Mesothelial cell of epicardium (in vitro differentiated cells): ENCODE measurements around the gene KLHDC9. TPM values are rescaled to one million over a fixed set of nuclear protein-coding genes. Genes with fewer than 3 reads are reported as not detected.
"Not testable (repeated sequence)": the region's sequence is repeated elsewhere in the genome, so short reads cannot be mapped to it uniquely, and the experiment has no call there.

Experiments used
- DNase-seq, 2 experiments: peaks; one replicate each; pipeline ENCODE4 v3.0.0; 2021; ENCODE audit warnings: low spot score in 2 of 2; ENCODE audit not compliant: unreplicated experiment in 2 of 2
- H3K27ac Mint-ChIP-seq: 2 replicates; pipeline ENCODE4 v1.8.0; 2021; ENCODE audit warnings: mixed read lengths
- H3K27me3 Mint-ChIP-seq: 2 replicates; pipeline ENCODE4 v1.8.0; 2021; ENCODE audit warnings: low read depth, mixed read lengths
- H3K36me3 Mint-ChIP-seq: 2 replicates; pipeline ENCODE4 v1.8.0; 2021; ENCODE audit warnings: mixed read lengths
- H3K4me1 Mint-ChIP-seq: 2 replicates; pipeline ENCODE4 v1.8.0; 2021; ENCODE audit warnings: mixed read lengths
- H3K4me3 Mint-ChIP-seq: 2 replicates; pipeline ENCODE4 v1.8.0; 2021; ENCODE audit warnings: mild to moderate bottlenecking, moderate library complexity, mixed read lengths
- H3K9me3 Mint-ChIP-seq: 2 replicates; pipeline ENCODE4 v1.8.0; 2021; ENCODE audit warnings: mixed read lengths
- total RNA-seq: library from RNA; stranded (reverse); gene quantifications from 3 replicates; pipeline ENCODE4 v1.2.1, GENCODE V29; 2021
- TF ChIP-seq, protein P1 (sequence below): fragments of 200-600 bp; sonication (generic); IDR thresholded peaks from one replicate; pipeline ENCODE4 v1.5.0; 2021; ENCODE audit warnings: antibody characterized with exemption; ENCODE audit not compliant: unreplicated experiment

KLHDC9 gene
- total RNA-seq, 1 donor from 2014 or later, result 5.4 TPM

DNA sequence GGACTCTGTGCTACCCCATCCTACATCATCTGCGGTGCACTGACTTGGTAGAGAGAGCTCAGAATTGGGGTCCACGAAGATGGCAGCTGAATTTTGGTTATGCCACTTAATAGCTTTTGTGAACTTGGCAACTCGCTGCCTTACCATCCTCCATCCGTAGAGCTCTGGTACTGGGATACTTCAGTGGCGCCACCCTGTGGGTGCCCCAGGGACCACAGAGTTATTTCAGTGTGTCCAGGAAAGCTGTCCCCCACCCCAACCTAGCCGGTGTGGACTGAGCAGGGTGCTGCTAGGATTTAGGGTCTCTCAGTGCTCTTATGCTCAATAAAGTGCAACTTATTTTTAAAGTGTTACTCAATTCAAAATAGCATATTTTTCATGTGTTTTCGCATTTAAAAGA is 43.4 kb upstream of the KLHDC9 start:
- Mint-ChIP-seq H3K4me1 (no peaks in the 10 kb centered on the region), H3K9me3 (no peaks in the 10 kb centered on the region), H3K27ac (no peak overlapping the region), H3K4me3 (no peak overlapping the region), H3K36me3 (no peaks in the 10 kb centered on the region), H3K27me3 (no peaks in the 10 kb centered on the region)
- no peak for DNase-seq
- TF ChIP-seq, protein P1, sequence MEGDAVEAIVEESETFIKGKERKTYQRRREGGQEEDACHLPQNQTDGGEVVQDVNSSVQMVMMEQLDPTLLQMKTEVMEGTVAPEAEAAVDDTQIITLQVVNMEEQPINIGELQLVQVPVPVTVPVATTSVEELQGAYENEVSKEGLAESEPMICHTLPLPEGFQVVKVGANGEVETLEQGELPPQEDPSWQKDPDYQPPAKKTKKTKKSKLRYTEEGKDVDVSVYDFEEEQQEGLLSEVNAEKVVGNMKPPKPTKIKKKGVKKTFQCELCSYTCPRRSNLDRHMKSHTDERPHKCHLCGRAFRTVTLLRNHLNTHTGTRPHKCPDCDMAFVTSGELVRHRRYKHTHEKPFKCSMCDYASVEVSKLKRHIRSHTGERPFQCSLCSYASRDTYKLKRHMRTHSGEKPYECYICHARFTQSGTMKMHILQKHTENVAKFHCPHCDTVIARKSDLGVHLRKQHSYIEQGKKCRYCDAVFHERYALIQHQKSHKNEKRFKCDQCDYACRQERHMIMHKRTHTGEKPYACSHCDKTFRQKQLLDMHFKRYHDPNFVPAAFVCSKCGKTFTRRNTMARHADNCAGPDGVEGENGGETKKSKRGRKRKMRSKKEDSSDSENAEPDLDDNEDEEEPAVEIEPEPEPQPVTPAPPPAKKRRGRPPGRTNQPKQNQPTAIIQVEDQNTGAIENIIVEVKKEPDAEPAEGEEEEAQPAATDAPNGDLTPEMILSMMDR, result peak; percentile 14

DNA sequence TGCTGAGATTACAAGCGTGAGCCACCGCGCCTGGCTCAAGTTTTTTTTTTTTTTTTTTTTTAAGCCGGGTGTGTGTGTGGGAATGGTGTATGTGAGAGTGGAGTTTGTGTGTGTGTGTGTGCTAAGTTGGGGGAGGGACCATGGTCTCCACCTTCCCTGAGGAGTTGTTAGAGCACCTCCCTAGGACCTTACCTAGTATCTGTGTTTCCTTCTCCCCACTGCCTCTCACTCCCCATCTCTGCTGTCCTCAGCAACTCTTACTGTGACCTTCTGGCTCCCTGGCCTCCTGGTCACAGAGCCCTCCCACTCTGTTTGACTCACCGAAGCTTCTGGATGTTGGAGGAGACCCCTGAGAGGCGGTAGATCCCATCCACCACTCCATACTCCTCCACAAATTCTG is 38.9 kb upstream of the KLHDC9 start:
- Mint-ChIP-seq H3K27ac (no peak overlapping the region), H3K4me1 (no peaks in the 10 kb centered on the region), H3K27me3 (peaks cover 14% of the 10 kb centered on the region), H3K36me3 (no peaks in the 10 kb centered on the region), H3K9me3 (no peaks in the 10 kb centered on the region), H3K4me3 (no peak overlapping the region)
- TF ChIP-seq, protein P1, result no peak
- no peak for DNase-seq

DNA sequence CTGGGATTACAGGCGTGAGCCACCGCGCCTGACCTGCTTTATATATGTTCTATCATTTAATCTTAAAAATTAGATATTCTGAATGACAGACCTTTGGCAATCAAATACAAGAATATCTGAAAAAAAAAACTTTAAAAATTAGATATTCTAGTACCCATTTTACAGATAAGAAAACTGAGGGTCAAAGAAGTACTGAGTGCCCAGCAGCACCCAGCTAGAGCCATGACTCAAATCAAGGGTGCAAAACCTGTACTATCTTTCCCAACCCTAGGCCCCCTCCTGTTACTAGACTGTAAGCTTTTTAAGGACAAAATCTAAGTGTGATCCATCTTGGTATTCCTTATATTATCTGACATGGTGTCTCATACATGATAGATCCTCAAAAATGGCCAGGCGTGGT is 36.7 kb upstream of the KLHDC9 start:
- no peak for DNase-seq
- no peaks in the 10 kb centered on the region for H3K4me1 Mint-ChIP-seq
- H3K27ac Mint-ChIP-seq, result no peak overlapping the region
- H3K27me3 Mint-ChIP-seq, result peaks cover 17% of the 10 kb centered on the region
- H3K36me3 Mint-ChIP-seq, result no peaks in the 10 kb centered on the region
- H3K4me3 Mint-ChIP-seq, result no peak overlapping the region
- TF ChIP-seq, protein P1, result no peak
- no peaks in the 10 kb centered on the region for H3K9me3 Mint-ChIP-seq

DNA sequence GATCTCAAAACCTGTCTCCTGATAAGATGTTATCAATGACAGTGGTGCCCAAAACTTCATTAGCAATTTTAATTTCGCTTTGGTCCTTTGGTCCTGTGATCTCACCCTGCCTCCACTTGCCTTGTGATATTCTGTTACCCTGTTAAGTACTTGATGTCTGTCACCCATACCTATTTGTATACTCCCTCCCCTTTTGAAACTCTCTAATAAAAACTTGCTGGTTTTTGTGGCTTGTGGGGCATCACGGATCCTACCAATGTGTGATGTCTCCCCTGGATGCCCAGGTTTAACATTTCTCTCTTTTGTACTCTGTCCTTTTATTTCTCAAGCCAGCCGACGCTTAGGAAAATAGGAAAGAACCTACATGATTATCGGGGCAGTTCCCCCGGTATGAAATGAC is 34.2 kb upstream of the KLHDC9 start:
- not testable (repeated sequence) for H3K27ac Mint-ChIP-seq, H3K4me1 Mint-ChIP-seq, H3K36me3 Mint-ChIP-seq, H3K4me3 Mint-ChIP-seq, DNase-seq, H3K9me3 Mint-ChIP-seq
- peaks cover 17% of the 10 kb centered on the region for H3K27me3 Mint-ChIP-seq

DNA sequence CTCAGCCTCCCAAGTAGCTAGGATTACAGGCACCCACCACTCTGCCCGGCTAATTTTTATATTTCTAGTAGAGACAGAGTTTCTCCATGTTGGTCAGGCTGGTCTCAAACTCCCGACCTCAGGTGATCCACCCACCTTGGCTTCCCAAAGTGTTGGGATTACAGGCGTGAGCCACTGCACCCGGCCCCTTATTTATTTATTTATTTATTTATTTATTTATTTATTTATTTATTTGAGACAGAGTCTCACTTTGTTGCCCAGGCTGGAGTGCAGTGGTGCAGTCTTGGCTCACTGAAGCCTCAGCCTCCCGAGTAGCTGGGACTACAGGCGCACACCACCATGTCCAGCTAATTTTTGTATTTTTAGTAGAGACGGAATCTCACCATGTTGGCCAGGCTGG is 32.5 kb upstream of the KLHDC9 start:
- not testable (repeated sequence) for H3K36me3 Mint-ChIP-seq, H3K4me1 Mint-ChIP-seq, H3K27ac Mint-ChIP-seq, DNase-seq, H3K9me3 Mint-ChIP-seq, H3K4me3 Mint-ChIP-seq
- H3K27me3 Mint-ChIP-seq, result peaks cover 17% of the 10 kb centered on the region

DNA sequence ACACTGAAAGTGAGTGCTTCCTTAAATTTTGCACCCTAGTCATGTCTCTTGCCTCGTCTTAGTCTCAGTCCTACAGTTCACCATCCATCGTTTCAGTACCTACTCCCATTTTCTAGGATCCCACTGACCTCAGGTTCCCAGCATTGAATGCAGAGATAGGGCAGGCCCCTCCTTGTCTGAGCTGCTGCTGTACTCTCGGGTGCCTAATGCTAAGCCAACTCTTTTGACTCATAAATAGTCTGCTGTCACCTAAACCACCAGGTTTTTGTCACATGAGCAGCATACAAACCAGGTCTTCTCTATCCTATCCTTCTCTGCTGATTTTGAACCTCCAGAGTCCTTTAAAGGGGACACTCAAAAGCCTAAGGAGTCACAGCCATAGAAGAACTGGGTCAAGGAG is 31.5 kb upstream of the KLHDC9 start:
- Mint-ChIP-seq H3K9me3 (no peaks in the 10 kb centered on the region), H3K4me3 (no peak overlapping the region), H3K27ac (no peak overlapping the region), H3K27me3 (peaks cover 17% of the 10 kb centered on the region), H3K4me1 (no peaks in the 10 kb centered on the region), H3K36me3 (peaks cover 2% of the 10 kb centered on the region)
- TF ChIP-seq, protein P1, result no peak
- no peak for DNase-seq
